Omental fat pad (tissue), 4 donors: ENCODE measurements around the gene TRMT112. TPM values are rescaled to one million over a fixed set of nuclear protein-coding genes. Genes with fewer than 3 reads are reported as not detected.
"Not testable (repeated sequence)": the region's sequence is repeated elsewhere in the genome, so short reads cannot be mapped to it uniquely, and the experiment has no call there.

Experiments used
- ATAC-seq: fragments of 150-250 bp; one replicate; pipeline ENCODE4 v1.9.1; 2016; ENCODE audit warnings: mild to moderate bottlenecking, moderate library complexity; ENCODE audit not compliant: low FRiP score
- DNase-seq: peaks from one replicate; pipeline ENCODE4 v3.0.0-alpha.2; 2019; ENCODE audit warnings: low spot score
- CTCF ChIP-seq, 3 donors: fragments of 450-650 bp; IDR thresholded peaks; one replicate each; pipeline ENCODE4 v1.5.1; 2016 to 2017; ENCODE audit warnings: antibody characterized with exemption in 3 of 3, mild to moderate bottlenecking in 3 of 3, moderate library complexity in 2 of 3
- total RNA-seq, 4 donors: library from RNA; depleted of rRNA; stranded (reverse); fragments of >200 nt; gene quantifications; one replicate each; pipeline ENCODE4 v1.1.0, GENCODE V29; 2016

TRMT112 gene
- total RNA-seq, 4 donors from 2014 or later: 180 to 263 (median 215) TPM

- DNase-seq (no peak), ATAC-seq (no peak)
- TF ChIP-seq CTCF (IDR thresholded peaks at IDR 0.05): no peak
Observed at GRCh38 chr11:64314146-64314804, 3.1 kb downstream of the TRMT112 start.

GRCh38 chr11:64313491-64314145, 3.7 kb downstream of the TRMT112 start:
- ATAC-seq (no peak), DNase-seq (no peak)
- TF ChIP-seq CTCF (IDR thresholded peaks at IDR 0.05): no peak

- no peak for TF ChIP-seq CTCF (IDR thresholded peaks at IDR 0.05)
- no peak for DNase-seq
- ATAC-seq: no peak
Observed at GRCh38 chr11:64312947-64313346, 4.4 kb downstream of the TRMT112 start.

GRCh38 chr11:64307795-64308194, 9.6 kb downstream of the TRMT112 start:
- ATAC-seq, DNase-seq: not testable (repeated sequence)

GRCh38 chr11:64306876-64307622, 10.3 kb downstream of the TRMT112 start:
- ATAC-seq (no peak), DNase-seq (no peak)
- no peak for TF ChIP-seq CTCF (IDR thresholded peaks at IDR 0.05)

- ATAC-seq: no peak
- DNase-seq: no peak
- TF ChIP-seq CTCF (IDR thresholded peaks at IDR 0.05): no peak
Observed at GRCh38 chr11:64306563-64306875, 10.8 kb downstream of the TRMT112 start.

- ATAC-seq: peak; percentile 4
- TF ChIP-seq CTCF (IDR thresholded peaks at IDR 0.05): no peak
- DNase-seq: no peak
Observed at GRCh38 chr11:64305691-64306562, 11.4 kb downstream of the TRMT112 start.
